Stimulated activated naive CD8-positive, alpha-beta T cell treated with anti-CD3 and anti-CD28 coated beads, Interleukin-15, amount 100 ng/mL, for 72 hours (primary cell): ENCODE results near the gene GRB2.
A peak's percentile ranks its signal among the peaks of the same experiment; 100 is the strongest.
"Not testable (repeated sequence)": the region's sequence is repeated elsewhere in the genome, so short reads cannot be mapped to it uniquely, and the experiment has no call there.

Source experiments
- ATAC-seq: fragments of 150-1000 bp; cut with Tn5 transposase; 2 replicates; pipeline ENCODE4 v1.10.0; 2021; ENCODE audit warnings: mild to moderate bottlenecking, moderate library complexity
- DNase-seq, 2 donors: peaks; one replicate each; pipeline ENCODE4 v3.0.0; 2021 to 2022
- H3K27ac Mint-ChIP-seq, 2 donors: one replicate each; pipeline ENCODE4 v1.8.0; 2022; ENCODE audit warnings: mild to moderate bottlenecking in 2 of 2, mixed read lengths in 2 of 2, moderate library complexity in 2 of 2
- H3K27me3 Mint-ChIP-seq: one replicate; pipeline ENCODE4 v1.8.0; 2022; ENCODE audit warnings: mixed read lengths
- H3K4me1 Mint-ChIP-seq: one replicate; pipeline ENCODE4 v1.8.0; 2022; ENCODE audit warnings: mild to moderate bottlenecking, mixed read lengths
- H3K4me3 Mint-ChIP-seq, 2 donors: one replicate each; pipeline ENCODE4 v1.8.0; 2022; ENCODE audit warnings: mild to moderate bottlenecking in 2 of 2, mixed read lengths in 2 of 2, moderate library complexity in 1 of 2
- H3K9me3 Mint-ChIP-seq, 2 donors: one replicate each; pipeline ENCODE4 v1.8.0; 2022; ENCODE audit warnings: mixed read lengths in 2 of 2

The GRB2 gene

DNA sequence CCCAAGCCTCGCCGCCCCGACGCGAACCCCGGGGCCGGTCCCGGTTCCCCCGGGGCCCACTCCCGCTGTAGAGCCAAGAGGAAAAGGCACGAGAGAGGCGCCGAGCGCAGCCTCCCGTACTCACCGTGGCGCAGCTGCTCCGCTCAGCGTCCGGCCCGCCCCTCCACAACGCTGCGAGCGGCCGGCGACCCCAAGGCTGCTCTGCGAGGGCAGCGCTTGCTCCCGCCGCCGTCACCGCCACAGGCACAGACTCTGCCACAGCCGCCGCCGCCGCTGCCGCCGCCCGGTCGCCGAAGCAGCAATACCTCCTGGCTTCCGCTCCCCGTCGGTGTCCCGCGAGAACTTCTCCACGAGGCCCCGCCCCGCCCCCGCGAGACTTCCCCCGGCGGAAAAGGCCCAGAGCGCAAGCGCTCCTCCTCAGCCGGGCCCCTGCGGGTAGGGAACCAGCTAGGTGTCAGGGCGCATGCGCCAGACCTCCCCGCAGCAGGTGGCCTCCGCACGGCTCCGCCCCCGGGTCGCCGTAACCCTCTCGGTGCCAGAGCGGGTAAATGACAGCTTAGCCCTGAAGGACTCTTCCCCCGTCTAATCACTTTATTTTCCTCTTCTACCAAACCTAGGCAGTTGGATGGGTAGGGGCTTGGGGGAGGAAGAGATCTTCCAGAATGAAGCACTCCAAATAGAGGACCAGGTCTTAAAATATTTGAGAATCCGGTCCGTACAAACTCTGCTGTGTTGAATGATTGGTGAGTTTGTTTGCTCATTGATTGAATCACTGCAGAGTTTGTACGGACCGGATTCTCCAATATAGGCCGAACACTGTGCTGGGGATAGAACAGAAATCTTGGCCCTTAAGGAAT is at the start of gene GRB2:
TSS of gene GRB2 (minus strand) at position 314 of the 857 bp plus-strand sequence. CDS start 12,050 bp downstream, outside the sequence.
- H3K9me3 Mint-ChIP-seq, result no peaks in the 10 kb centered on the region
- H3K4me1 Mint-ChIP-seq, result peaks cover 34% of the 10 kb centered on the region
- ATAC-seq (peak; percentile 86), DNase-seq (peak; percentile 100)
- H3K27ac Mint-ChIP-seq, result peak within 1 kb of the TSS; percentile 97 to 98
- H3K4me3 Mint-ChIP-seq, result peak within 1 kb of the TSS; percentile 85 to 96
- no peaks in the 10 kb centered on the region for H3K27me3 Mint-ChIP-seq

DNA sequence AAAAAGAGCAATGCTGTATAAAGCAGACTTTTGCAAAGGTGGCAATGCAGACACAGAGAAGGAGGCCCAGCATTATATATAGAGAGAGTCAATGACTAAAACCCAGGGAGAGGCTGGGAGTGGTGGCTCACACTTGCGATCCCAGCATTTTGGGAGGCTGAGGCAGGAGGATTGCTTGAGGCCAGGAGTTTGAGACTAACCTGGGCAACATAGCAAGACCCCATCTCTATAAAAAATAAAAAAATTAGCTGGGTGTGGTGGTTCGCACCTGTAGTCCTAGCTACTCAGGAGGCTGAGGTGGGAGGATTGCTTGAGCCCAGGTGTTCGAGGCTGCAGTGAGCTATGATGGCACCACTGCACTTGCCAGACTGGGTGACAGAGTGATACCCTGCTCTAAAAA is 49.2 kb upstream of the GRB2 start:
- H3K4me3 Mint-ChIP-seq, ATAC-seq: not testable (repeated sequence)
- peaks cover 32% of the 10 kb centered on the region for H3K4me1 Mint-ChIP-seq

DNA sequence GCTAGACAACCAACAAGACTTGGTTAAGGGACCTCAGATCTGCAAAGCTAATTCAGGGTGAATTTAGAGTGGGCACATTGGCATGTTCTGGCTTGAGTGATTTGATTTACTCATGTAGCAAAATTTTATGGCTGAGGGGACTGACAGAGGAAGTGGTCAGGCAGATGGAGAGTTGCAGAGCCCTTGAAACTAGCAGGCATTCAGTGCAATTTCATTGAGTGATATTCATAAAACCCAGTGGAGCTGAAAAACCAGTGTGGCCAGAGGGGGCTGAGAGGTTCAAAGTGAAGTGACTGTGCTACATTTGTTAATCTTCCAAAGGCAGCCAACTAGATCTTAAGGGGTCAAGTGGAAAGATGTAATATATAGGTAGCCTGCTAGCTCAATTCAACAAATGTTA is 48.7 kb upstream of the GRB2 start:
- Mint-ChIP-seq H3K4me1 (peaks cover 32% of the 10 kb centered on the region), H3K27me3 (no peaks in the 10 kb centered on the region), H3K4me3 (no peak overlapping the region), H3K9me3 (no peaks in the 10 kb centered on the region), H3K27ac (no peak overlapping the region)
- ATAC-seq (no peak), DNase-seq (no peak)

More for the DNA sequence above, 49.2 kb upstream of the GRB2 start:
- H3K27me3 Mint-ChIP-seq, DNase-seq, H3K27ac Mint-ChIP-seq, H3K9me3 Mint-ChIP-seq: not testable (repeated sequence)

DNA sequence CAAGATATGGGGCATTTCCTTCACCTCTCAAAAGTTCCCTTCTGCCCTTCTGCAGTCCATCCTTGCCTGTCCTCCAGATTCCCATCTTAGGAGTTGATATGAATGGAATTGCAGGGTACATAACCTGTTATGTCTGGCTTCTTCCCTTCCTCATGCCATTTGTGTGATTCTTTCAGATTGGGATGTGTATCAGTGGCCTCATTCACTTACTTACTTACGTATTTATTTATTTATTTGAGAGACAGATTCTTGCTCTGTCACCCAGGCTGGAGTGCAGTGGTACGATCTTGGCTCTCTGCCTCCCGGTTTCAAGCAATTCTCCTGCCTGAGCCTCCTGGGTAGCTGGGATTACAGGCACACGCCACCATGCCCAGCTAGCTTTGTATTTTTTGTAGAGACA is 44.8 kb upstream of the GRB2 start:
- peaks cover 10% of the 10 kb centered on the region for H3K4me1 Mint-ChIP-seq
- no peak for ATAC-seq

DNA sequence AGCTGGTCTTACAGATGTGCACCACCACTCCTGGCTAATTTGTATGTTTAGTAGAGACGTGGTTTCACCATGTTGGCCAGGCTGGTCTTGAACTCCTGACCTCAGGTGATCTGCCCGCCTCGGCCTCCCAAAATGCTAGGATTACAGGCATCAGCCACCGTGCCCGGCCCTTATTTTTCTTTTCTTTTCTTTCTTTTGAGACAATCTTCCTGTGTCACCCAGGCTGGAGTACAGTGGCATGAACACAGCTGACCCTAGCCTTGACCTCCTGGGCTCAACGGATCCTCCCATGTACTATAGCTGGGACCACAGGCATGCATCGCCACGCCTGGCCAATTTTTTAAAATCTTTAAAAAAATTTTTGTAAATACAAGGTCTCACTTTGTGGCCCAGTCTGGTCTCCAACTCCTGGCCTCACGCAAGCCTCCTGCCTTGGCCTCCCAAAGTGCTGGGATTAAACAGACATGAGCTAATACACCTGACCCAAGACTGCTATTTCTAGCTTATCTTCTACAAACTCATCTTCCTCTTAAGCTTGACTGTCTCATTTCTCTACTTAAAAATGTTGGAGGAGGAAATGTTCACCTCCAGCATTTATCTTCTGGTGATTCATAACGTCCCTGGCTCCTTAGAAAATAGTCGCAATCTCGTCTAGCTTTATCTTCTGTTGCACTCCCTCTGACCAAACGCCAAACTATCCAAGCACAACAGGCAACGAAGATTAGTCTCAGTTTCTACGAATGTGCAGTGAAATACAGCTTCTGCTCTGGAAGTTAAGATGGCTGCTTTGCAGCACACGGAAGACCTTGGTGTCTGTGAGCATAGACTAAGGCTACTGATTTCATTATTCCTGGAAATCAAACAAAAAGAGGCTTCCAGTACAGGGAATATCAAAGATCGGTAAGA is 42.7 kb upstream of the GRB2 start:
- DNase-seq (no peak), ATAC-seq (no peak)
- Mint-ChIP-seq H3K9me3 (no peaks in the 10 kb centered on the region), H3K4me3 (no peak overlapping the region), H3K4me1 (no peaks in the 10 kb centered on the region), H3K27ac (no peak overlapping the region), H3K27me3 (no peaks in the 10 kb centered on the region)

More for the DNA sequence above, 44.8 kb upstream of the GRB2 start:
- Mint-ChIP-seq H3K27me3 (no peaks in the 10 kb centered on the region), H3K9me3 (no peaks in the 10 kb centered on the region), H3K27ac (no peak overlapping the region), H3K4me3 (no peak overlapping the region)
- DNase-seq, result no peak

DNA sequence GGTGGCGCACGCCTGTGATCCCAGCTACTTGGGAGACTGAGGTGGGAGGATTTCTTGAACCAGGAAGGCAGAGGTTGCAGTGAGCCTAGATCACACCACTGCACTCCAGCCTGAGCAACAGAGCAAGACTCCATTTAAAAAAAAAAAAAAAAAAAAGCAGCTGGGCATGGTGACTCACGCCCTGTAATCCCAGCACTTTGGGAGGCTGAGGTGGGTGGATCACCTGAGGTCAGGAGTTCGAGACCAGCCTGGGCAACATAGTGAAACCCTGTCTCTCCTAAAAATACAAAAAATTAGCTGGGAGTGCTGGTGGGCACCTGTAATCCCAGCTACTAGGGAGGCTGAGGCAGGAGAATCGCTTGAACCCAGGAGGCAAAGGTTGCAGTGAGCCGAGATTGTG is 40.4 kb upstream of the GRB2 start:
- not testable (repeated sequence) for H3K27me3 Mint-ChIP-seq, H3K27ac Mint-ChIP-seq, DNase-seq, H3K4me3 Mint-ChIP-seq, ATAC-seq, H3K9me3 Mint-ChIP-seq, H3K4me1 Mint-ChIP-seq

DNA sequence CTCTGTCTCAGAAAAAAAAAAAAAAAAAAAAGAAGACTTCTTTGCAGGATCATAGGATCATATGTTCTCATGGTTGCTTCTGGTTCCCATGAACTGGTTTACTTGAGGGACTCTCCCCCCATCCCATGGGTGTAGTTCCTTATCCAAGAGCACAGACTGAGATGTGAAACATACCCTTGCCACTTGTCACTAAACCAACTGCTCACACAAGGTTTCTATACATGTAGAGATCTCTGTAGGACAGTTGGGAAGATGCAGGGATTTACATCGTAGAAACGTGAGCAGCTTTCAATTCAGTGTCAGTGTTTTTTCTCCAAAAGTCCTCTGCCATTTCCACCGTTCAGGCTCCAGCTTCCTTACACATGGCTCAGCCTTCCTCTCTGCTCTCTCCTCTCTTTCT is 39.8 kb upstream of the GRB2 start:
- DNase-seq (no peak), ATAC-seq (no peak)
- Mint-ChIP-seq H3K4me3 (no peak overlapping the region), H3K9me3 (no peaks in the 10 kb centered on the region), H3K4me1 (no peaks in the 10 kb centered on the region), H3K27me3 (no peaks in the 10 kb centered on the region), H3K27ac (no peak overlapping the region)

DNA sequence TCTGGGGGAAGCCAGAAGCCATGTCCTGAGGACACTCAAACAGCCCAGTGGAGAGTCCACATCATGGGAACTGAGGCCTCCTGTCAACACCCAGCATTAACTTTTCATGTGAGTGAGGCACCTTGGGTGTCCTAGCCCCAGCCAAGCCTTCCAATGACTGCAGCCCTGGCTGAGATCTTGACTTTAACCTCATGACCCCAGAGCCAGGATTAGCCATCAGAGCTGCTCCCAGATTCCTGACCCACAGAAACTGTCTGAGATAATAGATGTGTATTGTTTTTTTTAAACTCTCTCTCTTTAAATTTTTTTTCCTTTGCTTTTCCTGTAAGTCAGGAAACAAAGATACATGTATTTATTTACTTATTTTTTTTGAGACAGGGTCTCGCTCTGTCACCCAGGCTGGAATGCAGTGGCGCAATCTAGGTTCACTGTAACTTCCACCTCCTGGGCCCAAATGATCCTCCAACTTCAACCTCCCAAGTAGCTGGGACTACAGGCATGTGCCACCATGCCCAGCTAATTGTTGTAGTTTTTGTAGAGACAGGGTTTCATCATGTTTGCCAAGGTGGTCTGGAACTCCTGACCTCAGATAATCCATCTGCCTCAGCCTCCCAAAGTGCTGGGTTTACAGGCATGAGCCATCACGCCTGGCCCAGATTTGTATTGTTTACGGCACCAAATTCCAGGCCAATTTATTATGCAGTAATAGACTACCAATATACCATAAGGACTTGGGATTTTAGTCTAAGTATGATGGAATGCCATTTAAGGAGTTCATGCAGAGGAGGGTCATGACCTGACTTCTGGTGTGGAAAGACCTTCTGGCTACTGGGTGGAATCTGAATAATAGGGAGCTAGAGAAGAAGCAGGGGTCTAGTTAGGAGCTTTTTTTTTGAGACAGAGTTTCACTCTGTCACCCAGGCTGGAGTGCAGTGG is 37.0 kb upstream of the GRB2 start:
- Mint-ChIP-seq H3K27ac (peak overlapping the region in 1 of 2 donors; percentile 76), H3K4me1 (no peaks in the 10 kb centered on the region), H3K9me3 (no peaks in the 10 kb centered on the region), H3K4me3 (no peak overlapping the region), H3K27me3 (no peaks in the 10 kb centered on the region)
- DNase-seq (no peak), ATAC-seq (no peak)

DNA sequence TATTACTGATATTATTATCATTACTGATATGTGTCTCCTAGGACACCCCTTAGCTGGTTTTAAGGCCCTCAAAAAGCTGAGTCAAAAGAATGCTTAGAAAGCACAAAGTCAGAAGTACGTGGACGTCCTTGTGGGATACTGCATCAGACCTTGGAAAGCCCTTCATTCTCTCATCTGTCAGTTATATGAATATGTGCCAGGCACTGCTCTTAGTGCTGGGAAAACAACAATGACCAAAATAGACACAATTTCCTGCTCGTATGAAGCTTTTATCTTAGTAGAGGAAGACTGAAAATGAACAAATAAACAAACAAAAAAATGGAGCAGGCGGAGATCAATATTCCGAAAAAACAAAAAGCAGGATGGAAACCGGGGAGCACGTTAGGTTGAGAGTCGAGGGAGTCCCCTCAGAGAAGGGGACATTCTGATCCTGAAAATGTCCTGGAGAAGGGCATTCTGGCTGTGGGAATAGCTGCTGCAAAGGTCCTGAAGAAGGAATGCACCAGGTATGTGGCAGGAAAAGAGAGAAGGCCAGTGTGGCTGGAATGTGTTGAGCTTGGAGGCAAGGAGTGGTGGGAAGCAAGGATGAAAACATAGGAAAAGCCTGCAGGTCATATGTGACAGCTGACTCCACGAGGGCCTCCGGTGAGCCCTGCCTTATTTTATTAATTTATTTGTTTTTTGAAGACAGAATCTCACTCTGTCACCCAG is 35.4 kb upstream of the GRB2 start:
- ATAC-seq, result no peak
- H3K9me3 Mint-ChIP-seq, result no peaks in the 10 kb centered on the region
- DNase-seq, result no peak
- H3K27ac Mint-ChIP-seq, result peak overlapping the region; percentile 24 to 74
- peaks cover 5% of the 10 kb centered on the region for H3K4me1 Mint-ChIP-seq
- no peaks in the 10 kb centered on the region for H3K27me3 Mint-ChIP-seq
- no peak overlapping the region for H3K4me3 Mint-ChIP-seq

DNA sequence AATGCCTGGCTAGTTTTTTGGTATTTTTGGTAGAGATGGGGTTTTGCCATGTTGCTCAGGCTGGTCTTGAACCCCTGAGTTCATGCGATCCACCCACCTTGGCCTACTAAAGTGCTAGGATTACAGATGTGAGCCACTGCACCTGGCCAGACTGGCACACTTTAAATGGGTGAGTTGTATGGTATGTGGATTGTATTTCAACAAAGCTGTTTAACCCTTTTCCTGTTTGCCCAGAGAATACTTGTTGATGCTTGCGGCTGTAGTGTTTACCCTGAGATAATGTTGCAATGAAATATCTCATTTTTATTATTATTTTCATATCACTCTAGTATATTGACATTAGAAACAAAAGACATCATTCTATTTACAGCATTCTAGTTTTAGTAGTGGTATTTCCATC is 33.8 kb upstream of the GRB2 start:
- H3K27me3 Mint-ChIP-seq, result no peaks in the 10 kb centered on the region
- no peak overlapping the region for H3K4me3 Mint-ChIP-seq
- H3K9me3 Mint-ChIP-seq, result no peaks in the 10 kb centered on the region
- DNase-seq, result no peak
- H3K4me1 Mint-ChIP-seq, result peaks cover 7% of the 10 kb centered on the region
- no peak overlapping the region for H3K27ac Mint-ChIP-seq
- ATAC-seq, result no peak

DNA sequence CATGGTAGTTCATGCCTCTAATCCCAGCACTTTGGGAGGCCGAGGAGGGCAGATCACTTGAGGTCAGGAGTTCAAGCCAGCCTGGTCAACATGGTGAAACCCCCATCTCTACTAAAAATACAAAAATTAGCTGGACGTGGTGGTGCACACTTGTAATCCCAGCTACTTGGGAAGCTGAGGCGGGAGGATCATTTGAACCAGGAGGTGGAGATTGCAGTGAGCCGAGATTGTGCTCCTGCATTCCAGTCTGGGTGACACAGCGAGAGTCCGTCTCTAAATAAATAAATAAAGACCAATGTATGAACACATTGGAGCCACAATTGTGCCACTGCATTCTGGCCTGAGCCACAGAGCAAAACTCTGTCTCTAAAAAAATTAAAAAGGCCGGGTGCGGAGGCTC is 31.9 kb upstream of the GRB2 start:
- H3K27me3 Mint-ChIP-seq, H3K9me3 Mint-ChIP-seq, H3K4me3 Mint-ChIP-seq, H3K4me1 Mint-ChIP-seq, H3K27ac Mint-ChIP-seq, ATAC-seq, DNase-seq: not testable (repeated sequence)

DNA sequence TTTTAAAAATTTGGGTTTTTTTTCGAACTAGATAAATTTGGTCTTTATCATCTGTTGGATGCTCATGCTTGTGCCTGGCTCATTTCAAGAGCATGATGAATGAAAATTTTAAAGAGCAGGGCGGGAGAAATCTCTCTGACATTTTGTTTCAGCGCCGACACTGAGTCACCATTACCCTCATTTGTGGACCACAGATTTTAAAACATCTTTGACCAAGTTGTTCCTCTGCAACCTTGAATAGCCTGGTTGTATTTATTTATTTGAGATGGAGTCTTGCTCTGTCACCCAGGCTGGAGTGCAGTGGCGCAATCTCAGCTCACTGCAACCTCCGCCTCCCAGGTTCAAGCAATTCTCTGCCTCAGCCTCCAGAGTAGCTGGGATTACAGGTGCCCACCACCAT is 29.0 kb upstream of the GRB2 start:
- not testable (repeated sequence) for H3K4me1 Mint-ChIP-seq, H3K4me3 Mint-ChIP-seq, H3K9me3 Mint-ChIP-seq, H3K27me3 Mint-ChIP-seq, ATAC-seq, H3K27ac Mint-ChIP-seq, DNase-seq

DNA sequence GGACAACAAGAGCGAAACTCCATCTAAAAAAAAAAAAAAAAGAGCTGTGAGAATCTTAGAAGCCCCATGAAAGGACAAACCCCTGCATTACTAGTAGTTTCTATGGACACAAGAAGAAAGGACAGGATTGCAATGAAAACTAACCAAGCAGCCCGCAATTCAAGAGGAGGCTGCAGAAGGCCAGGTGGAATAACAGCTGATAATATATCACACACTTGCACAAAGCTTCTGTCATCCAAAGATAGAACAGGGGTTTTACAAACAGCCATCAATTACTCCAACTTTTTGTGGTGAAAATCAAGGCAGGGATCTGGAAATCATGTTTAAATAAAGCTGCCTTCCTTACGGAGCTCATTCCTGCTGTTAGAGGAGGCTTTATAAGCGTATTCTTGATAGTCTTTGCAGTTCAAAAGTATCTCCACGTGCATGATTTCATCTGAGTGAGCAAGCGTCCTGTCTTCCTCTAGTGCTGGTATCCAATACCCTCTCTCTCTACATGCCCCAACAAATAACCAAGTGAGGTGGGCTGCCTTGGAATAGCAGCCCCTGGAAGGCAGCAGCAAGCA is 27.8 kb upstream of the GRB2 start:
- peaks cover 7% of the 10 kb centered on the region for H3K4me1 Mint-ChIP-seq
- H3K9me3 Mint-ChIP-seq, result no peaks in the 10 kb centered on the region
- ATAC-seq (no peak), DNase-seq (no peak)
- peaks cover 8% of the 10 kb centered on the region for H3K27me3 Mint-ChIP-seq
- H3K4me3 Mint-ChIP-seq, result no peak overlapping the region
- H3K27ac Mint-ChIP-seq, result no peak overlapping the region

DNA sequence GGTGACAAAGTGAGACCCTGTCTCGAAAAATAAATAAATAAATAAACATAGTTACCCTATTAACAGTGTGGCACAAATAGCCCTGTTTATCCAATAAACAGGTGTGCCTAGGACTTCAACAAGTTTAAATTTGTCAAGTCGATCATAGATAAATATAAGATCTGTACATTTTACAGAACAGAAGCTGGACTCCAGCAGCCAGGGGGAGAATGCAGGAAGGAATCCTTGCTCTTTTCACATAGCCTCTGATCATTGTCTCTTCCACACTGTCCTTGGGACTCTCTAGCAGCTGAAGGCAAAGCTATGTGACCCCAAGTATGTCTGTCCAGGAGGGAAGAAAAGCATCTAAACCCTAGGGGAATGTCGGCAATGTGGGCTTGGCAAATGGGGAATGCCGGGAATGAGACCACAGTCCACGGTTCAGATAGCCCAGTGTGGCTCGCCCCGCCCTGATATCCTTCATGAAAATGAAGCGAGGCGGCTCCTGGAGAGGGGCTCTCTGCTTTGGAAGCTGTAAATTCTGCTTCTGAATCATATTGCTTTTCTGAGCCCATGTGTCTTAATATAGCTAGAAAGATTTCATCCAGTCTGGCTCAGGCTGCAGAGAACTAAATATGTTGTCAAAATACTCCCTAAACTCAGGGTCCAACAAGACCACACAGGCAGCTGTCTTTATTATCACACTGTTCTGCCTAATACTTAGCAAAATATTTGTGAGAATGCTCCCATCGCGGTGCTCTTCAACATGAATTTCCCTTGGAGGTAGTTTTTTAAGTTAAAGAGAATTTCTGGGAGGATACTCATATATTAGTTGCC is 24.9 kb upstream of the GRB2 start:
- DNase-seq (no peak), ATAC-seq (no peak)
- H3K4me3 Mint-ChIP-seq, result no peak overlapping the region
- H3K27ac Mint-ChIP-seq, result no peak overlapping the region
- no peaks in the 10 kb centered on the region for H3K9me3 Mint-ChIP-seq
- peaks cover 8% of the 10 kb centered on the region for H3K27me3 Mint-ChIP-seq
- peaks cover 12% of the 10 kb centered on the region for H3K4me1 Mint-ChIP-seq
